ELF-1 (cell line): ENCODE results near the gene CKB.
A peak's percentile ranks its signal among the peaks of the same experiment; 100 is the strongest.

Source experiments
- DNase-seq: peaks from one replicate; pipeline ENCODE4 v3.0.0-alpha.2; 2016; ENCODE audit warnings: low read depth, low spot score

CKB gene

DNA sequence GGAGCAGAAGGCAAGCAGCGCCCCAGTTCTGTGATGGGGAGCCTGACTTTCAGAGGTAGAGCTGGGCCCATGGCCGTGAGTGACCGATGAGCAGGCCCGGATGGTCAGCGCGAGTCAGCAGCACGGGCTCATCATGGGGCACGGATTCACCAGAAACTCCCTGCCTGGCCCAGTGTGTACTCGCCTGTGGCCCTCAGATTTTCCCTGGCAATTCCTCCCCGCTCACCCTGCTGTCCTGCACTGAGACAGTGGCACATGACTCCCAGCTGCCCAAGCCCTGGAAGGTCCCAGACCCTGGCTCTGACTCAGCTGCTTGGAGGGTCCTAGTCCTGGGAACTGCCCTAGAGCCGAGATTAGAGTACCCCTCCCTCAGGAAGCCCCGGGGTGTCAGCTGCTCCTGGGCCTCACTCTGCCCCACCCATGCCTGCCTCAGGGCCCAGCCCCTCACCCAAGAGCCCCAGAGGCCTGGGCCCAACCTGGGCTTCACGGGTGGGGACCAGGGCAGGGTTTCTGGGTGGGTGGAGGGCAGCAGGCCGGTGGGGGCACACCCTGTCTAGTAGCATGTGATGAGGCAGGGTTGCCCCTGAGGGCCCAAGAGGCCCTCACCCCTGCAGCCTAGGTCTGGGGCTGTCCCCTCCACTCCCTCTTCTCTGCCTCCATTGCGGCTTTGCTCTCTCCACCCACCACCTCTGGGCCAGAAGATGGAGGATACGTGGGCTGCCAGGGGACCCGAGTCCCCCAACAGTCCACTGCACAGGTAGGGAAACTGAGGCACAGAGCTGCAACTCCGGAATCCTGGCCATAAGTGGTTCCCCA, 14.8 kb upstream of the CKB start:
- DNase-seq = no peak

DNA sequence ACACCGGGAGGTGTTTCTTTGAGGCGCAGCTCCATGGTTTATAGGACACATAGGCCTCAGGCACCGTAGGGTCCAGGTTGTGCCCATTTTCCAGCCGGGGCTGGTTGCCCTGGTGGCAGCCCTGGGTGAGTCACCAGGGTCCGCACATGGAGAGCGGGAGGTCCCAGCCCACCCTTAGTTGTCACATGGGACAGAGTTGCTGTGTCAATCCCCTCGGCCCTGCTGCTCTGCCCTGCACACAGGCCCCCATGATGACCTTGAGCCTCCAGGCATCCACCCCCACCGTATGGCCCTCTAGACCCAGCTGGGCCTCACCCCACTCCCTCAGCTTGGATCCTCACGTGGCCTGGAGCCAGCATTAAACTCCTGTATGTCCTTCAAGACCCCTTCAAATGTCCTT, 14.1 kb upstream of the CKB start:
- DNase-seq = no peak

DNA sequence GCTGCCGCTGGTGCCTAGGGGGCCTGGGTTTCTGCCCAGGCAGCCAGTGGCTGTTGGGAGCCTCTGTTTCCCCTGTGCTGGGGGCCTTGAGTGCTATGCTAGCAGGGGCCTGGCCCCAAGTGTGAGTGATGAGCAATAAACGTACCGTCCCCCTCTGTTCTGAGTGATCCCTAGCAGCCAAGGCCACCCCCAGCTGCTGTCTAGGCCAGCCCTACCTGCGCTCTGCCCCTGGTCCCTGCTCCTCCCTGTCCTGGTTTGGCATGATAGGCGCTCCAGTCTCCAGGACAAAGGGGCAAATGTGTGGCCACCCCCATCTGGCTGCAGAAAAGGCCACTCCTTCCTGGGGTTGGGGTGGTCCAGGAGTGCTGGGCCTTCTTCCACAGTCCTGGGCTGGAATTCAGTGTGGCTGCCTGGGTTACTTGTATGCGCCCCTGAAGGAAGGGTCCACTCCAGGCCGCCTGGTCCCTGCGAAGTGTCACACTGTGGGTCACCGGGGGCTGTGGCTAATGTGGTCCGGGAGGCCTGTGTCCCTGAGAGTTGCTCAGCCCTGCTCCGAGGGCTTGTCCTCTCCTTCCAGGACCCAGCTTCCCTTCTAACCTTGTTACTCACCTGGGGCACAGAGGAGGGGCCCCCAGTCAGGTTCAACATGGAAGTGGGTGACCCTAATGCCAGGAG, 13.4 kb upstream of the CKB start:
- no peak for DNase-seq

DNA sequence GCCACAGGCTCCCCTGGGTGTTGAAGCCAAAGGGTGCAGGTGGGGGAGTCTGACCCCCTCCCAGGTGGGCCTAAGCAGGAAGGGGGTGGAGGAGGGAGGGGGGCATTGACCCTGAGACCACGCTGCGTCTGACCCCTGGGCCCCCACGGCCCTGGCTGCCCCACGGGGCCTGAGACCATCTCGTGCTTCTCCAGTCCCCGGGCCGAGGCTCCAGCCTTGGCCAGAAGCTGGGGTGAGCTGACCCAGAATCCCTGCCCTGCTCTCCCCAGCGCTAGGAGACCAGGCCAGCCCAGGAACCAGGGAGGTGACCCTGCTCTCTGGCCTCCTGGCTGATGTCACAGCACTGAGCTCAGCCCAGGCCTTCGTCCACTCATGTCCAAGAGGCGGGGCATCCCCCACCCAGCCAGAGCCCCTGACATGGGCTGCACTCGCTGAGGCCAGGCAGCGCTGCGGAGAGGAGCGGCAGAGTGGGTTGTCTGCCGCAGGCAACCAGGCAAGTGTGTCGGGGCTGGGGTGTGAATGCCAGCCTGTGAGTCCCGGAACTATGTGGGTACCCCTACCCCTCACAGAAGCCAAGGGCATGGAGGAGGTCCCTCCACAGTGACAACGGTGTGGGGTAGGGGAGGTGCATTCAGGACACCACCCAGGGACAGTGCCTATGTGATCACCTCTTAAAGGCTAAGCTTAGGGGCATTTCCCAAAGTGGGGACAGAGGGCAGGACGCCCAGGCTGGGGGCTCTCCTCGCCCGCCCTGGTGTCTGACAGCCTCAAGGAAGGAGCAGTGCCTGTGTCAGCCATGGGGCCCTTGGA, 12.7 kb upstream of the CKB start:
- DNase-seq = no peak

DNA sequence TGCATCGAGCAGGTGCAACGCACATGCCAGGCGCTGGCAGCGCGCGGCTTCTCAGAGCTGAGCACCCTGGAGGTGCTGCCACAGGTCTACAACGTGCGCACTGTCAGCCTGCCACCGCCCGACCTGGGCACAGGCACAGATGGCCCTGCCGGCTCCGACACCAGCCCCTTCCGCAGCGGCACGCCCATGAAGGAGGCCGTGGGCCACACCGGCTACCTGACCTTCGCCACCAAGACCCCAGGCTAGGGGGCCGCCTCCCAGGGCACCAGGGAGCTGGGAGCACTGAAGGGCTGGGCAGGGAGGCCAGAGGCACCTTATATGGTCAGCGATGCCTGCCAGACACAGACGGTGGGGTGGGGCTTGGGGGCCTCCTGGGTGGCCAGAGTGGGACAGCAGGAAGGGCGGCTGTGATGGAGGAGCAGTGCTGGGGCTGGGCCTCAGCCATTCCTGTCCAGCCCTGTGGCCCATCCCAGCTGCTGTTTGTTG, 12.0 kb upstream of the CKB start:
- no peak for DNase-seq

DNA sequence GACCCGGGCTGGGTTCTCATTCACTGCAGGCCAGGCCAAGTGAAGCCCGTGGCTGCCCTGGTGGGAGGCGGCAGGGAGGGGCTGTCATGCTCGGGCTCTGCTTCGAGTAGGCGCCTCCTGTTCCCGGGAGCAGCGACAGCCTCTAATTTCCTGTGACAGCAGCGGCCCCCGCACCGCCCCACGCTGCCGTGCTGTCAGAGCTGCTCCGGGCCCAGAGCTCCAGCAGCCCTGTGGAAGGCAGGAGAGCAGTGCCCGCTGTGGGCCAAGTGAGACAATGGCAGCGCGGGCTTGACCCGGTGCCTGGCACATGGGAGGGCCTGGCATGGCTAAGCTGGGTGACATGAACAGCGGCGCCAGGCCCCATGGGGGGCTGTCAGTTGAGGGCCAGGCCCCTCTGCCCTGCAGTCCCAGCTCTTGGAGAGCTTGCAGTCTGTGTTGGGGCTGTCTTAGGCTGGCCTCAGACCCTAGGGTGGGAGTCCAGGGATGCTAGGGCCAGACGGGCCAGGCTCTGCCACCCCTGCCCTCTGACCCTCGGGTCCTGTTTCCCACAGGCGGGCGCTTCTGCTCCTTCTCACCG, 11.5 kb upstream of the CKB start:
- no peak for DNase-seq

DNA sequence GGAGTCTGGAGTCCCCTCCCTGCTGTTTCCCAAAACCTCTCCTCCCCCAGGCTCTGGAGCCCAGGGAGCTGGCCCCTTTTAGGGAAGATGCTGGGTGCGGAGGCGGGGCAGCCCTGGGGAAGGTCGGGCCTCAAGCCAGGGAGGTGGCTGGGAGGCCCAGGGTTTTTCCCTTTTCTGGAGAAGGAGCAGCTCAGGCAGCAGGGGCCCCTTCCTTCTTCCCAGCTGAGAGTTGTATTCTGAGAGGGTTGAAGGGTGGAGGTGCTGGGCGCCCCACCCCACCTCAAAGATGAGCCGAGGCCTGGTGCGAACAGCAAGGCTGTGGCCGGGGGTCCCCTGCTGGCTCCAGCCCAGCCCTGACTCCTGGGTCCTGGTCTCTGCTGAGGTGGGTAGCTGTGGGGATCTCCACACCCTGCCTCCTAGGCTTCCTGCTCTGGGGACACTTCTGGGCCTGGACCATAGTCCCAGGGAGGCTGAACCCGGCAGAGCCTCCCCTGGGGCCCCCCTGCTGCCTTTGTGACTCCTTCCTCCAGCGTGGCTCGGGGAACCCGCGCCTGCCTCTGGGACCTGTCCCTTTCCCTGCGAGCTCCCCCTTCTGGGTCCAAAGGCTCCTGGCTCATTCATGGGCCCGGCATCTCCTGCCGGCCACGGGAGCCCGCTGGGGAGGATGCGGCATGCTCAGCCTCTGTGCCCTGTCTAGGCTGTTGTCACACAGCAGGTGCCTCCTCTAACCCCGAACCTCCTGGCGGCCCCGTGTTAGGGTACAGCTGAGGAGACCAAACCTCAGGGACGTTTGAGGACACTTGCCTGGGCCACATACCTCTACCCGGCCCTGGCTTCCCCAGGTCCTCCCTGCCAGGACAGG, 10.7 kb upstream of the CKB start:
- DNase-seq = no peak

DNA sequence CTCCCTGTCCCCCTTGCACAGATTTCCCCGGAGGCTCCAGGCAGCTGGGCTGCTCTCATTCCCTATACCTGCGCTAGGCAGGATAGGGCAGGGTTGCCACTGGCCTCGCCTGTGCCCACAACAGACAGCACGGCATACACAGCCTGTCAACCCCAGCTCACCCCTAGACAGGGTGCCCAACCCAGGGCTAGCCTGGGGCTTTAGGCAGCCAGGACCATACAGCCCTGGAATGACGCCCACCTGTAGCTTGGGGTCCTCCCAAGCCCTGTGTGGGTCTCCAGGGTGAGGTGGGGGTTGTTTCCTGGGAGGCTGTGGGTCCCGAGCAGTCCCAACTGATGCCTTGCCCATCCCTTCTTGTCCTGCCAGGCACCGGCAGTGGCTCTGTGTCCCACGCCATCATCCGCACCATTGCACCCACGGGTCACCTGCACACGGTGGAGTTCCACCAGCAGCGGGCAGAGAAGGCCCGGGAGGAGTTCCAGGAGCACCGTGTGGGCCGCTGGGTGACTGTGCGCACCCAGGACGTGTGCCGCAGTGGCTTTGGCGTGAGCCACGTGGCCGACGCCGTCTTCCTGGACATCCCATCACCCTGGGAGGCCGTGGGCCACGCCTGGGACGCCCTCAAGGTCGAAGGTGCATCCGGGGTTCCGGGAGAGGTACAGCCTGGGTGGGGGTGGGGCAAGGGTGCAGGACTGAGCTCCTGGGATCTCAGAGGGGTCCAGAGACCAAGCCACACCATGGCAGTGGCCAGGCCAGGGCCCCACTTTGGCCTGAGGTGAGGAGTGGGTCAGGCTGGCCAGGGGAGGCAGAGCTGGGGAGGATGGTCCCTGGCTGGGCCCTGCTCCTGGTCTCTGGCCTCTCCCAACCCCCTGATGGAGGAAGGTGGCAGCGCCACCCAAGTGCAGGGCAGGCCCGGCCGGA, 9.8 kb upstream of the CKB start:
- DNase-seq = no peak

DNA sequence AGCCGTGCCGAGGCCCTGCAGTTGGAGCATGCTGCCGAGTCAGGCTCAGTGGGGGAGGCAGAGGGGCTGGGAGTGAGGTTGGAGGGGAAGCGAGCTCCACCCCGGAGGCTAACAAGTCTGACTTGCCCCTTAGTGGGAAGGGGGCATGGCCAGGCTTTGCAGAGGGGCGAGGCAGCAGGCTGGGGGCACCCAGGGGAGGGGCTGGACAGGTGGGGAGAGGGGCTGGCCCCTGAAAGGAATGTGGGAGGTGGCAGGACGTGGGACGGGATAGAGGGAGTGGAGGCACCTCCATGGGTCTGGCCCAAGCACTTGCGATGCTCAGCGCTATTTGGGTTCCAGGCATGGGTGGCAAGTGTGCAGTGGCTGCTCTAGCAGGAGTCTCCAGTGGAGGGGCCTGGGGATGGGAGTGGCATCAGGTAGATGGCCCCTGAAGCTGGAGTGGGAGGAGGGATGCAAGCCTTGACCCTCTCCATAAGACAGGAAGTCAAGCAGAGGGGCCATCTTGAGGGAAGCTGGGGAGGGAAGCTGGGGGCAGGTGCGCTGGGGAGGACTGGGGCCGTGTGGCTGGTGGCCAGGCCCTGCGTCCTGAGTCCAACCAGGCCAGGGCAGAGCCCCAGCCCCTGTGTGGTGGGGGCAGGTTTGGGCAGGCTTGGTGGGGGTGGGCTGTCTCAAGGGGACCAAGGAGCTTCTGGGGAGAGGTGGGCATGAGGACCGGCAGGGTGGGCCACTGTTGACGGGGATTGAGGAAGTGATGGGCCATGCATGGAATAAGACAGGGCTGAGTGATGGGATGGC, 9.0 kb upstream of the CKB start:
- DNase-seq = no peak

DNA sequence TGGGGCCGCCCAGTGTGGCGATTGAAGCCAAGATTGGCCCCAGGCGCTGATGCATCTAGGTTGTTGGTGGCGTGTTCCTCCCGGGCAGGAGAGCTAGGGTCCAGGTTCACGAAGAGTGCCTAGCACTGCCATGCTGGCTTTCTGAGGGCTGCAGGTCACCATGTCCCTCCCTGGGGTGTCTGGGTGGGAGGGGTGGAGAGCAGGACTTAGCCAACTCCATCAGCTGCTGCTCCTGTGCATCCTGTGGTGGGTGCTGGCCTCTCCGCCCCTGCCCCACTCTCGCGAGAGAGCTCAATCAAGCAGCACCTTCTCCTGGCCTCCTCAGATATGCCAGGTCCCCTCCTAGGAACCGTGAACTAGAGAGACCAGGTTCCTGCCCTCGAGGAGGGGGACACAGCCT, 8.2 kb upstream of the CKB start:
- DNase-seq = no peak

DNA sequence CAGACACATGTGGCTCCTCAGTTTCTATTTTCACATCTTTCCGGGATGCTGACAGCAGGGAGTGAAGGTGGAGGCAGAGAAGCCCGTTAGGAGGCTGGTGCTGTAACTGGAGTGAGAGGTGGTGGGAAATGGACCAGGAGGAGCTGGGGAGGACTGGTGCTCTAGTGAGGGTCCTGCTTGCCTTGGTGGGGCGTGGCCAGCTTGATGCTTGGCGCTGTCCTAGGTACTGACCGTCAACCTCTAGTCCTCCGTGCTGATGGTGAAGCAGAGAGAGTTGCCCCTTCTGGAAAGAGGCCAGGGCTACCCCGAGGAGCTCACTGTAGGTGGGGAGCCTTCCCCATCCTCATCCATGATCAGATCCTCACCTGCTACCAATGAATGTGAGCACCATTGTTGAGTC, 7.8 kb upstream of the CKB start:
- DNase-seq = peak; percentile 73

DNA sequence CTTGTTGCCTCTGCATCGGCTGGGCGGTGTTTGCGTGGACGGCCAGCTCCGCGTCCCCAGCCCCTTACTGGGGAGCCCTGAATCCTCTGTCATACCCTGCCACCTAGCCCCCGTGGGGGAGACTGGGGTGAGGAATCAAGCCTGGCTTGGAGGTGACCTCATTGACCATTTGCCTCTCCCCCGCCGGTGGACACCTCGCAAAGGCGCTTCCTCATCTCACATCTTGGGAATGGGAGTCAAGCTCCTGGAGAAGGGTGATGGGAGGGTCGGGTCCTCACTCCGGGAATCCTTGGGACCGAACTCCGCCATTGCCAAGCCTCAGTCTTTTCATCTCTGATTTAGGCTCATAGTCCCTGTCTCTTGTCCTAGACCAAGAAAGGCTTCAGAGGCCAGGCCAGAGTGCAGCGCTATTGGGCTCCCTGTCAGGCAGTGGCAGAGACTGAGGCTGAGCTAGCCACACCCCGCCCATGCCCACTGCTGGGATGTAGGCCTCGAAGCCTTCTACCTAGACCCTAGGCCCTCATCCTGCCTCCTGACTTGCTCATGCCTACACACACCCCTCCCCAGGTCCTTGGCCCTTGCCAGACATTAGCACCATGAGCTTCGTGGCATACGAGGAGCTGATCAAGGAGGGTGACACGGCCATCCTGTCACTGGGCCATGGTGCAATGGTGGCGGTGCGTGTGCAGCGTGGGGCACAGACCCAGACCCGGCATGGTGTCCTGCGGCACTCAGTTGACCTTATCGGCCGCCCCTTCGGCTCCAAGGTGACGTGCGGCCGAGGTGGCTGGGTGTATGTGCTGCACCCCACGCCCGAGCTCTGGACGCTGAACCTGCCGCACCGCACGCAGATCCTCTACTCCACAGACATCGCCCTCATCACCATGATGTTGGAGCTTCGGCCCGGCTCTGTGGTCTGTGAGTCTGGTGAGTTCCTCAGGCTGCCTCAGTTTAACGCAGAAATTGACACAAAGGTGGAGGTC, 7.0 kb upstream of the CKB start:
- no peak for DNase-seq

DNA sequence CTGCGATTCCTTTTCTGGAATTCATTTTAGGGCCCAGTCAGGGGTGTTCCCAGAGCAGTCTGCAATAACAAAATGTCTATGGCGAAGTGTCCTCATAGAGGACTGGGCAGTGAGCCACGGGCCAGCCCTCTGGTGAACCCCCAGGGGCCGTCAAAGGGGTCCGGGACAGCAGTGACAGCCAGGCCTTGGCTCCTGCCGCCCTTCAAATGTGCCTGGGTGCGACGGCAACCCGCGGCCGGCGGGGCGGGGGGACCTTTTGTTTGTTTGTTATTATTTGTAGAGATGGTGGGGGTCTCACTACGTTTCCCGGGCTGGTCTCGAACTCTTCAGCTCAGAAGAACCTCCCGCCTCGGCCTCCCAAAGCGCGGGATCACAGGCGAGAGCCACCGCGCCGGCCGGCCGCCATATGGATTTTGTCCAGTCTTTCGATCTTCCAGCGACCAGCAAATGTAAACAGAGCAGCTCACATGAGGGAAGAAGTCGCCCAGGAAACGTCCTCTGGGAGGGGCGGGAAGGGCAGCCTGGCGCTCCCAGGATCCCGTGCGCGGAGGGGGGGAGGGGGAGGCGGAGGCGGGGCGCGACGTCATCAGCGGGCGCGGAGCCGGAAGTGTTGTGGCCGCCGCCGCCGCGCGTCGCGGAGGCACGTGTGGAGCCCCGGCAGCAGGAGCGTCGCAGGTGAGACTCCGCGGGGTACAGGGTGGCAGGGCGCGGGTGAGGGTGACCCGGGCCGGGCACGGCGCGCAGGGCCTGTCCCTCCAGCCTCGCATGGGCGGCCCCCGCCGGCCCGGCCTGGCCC, 6.2 kb upstream of the CKB start, which contains the start of gene TRMT61A:
Gene TRMT61A (plus strand): TSS at position 610 of the 796 bp plus-strand sequence. CDS start 783 bp downstream, outside the sequence.
- DNase-seq = peak; percentile 76

DNA sequence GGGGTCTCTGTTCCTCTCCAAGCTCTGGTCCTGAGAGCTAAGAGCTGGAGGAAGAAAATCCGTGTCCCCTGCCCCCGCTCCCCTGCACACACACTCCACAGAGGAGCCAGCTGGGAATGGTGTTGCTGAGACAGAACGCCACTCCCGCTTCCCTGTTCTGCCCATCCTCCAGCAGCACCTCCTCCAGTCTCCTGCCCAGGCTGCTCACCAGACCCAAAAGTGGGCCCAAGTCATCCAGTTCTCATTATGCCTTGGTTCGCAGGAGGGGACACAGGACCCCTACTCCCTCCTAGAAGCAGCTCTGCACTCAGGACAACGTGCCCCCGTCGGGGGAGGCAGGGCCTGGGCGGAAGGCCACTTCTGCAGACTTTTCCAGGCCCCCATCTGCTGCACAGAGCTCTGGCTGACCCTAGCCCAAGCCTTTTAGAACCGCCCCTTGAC, 5.5 kb upstream of the CKB start:
- DNase-seq = peak; percentile 28

DNA sequence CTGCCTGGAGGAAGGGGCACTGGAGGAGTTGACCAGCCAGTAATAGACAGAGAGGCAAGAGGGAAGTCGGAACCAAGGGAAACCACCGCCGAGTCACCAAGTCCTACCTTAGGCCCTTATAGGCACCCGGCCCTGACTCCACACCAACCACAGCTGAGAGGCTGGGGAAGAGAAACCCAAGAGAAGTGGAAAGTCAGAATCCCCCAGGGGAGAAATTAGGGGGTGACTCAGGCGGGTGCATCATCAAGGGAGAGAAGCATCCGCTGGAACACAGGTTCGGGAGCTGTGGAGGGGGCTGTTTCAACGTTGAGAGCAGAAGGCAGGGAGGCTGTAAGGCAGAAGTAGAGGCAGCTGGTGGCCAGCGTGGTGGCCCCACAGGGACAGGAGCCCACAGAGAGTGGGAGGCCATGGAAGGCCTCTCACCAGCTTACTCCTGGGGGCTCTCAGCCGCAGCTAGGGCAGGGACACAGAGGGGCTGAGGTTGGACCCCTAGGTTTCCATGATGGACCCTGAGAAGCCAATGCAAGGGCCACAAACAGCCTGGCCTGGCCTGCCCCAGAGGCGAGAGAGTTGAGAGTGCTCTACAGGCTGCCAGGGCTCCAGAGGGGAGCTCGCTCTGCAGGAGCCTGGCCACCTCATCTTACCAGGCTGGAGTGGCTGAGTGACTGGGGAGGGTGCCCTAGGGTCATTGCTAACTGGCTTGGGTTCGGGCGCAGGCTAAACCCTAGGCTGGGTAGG, 4.9 kb upstream of the CKB start:
- peak; percentile 3 for DNase-seq

DNA sequence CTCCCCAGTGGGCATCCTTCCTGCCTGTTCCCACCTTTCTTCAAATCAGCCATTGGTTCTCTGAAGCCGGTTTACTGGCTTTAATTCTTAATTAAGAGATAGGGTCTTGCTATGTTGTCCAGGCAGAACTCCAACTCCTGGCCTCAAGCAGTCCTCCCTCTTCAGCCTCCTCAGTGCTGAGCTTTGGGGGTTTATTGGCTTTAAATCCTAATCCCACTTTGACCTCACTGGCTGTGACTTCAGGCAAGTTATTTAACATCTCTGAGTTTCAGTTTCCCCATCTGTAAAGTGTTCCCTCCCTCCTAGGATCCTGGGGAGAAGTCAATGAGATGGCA, 4.3 kb upstream of the CKB start:
- DNase-seq = no peak
